ENCODE results near the gene KNL1. TPM values are rescaled to one million over a fixed set of nuclear protein-coding genes. Genes with fewer than 3 reads are reported as not detected.

Gene KNL1
- total RNA-seq, 1 experiment from 2014 or later, result 19.7 TPM

GRCh38 chr15:40555876-40556275, 38.2 kb upstream of the KNL1 start:
- no peak overlapping the region for H3K27ac ChIP-seq (ENCODE audit: insufficient read length, low read depth, low read length)
- Mint-ChIP-seq H3K4me1 (peaks cover 33 to 40% of the 10 kb centered on the region in 2 experiments), H3K4me3 (no peak overlapping the region), H3K27ac (peak overlapping the region in 1 of 3 experiments; percentile 55; a peak in 1 of 7 replicates), H3K36me3 (ENCODE audit: insufficient read depth in 1 of 3, low read depth in 3 of 3) (peaks cover 1 to 12% (median 5%) of the 10 kb centered on the region in 3 experiments; a peak in 4 of 7 replicates), H3K9me3 (no peaks in the 10 kb centered on the region), H3K27me3 (ENCODE audit: low read depth) (no peaks in the 10 kb centered on the region)
- H4K8ac ChIP-seq (replicated peaks; ENCODE audit: insufficient read length, low read depth, low read length), result no peak overlapping the region
- H3K14ac ChIP-seq (ENCODE audit: insufficient read depth, low read length), result no peak overlapping the region
- no peak overlapping the region for H2BK20ac ChIP-seq (ENCODE audit: low read depth, low read length, poor library complexity, severe bottlenecking)
- DNase-seq, result no peak
- H3K27me3 ChIP-seq (ENCODE audit: insufficient read depth, low read length), result no peaks in the 10 kb centered on the region
- peaks cover 1% of the 10 kb centered on the region; the same call in 1 of the 2 replicates for H3K79me2 ChIP-seq (ENCODE audit: insufficient read depth, low read length)
- no peak overlapping the region for H2AFZ ChIP-seq (ENCODE audit: low read length)
- H3K4me1 ChIP-seq (ENCODE audit: insufficient read depth, low read length), result peaks cover 7% of the 10 kb centered on the region; the same call in 1 of the 2 replicates
- no peak overlapping the region for H3K9ac ChIP-seq (ENCODE audit: extremely low read depth, insufficient read length, low read length)
- no peak overlapping the region for H2BK12ac ChIP-seq (ENCODE audit: insufficient read length, low read depth, low read length)
- H3K23me2 ChIP-seq (ENCODE audit: insufficient read length, low read depth, low read length, poor library complexity, severe bottlenecking), result no peaks in the 10 kb centered on the region
- no peak overlapping the region for H3K23ac ChIP-seq (ENCODE audit: insufficient read length, low read depth, low read length)
- H4K5ac ChIP-seq (ENCODE audit: insufficient read length, low read depth, low read length), result no peak overlapping the region
- H2AK5ac ChIP-seq (ENCODE audit: insufficient read length, low read length), result no peak overlapping the region
- no peak overlapping the region for H2BK120ac ChIP-seq (ENCODE audit: low read depth, low read length, poor library complexity, severe bottlenecking)
- H3K4me2 ChIP-seq (ENCODE audit: insufficient read depth, insufficient read length, low read length), result no peak overlapping the region
- no peak overlapping the region for H2BK5ac ChIP-seq (ENCODE audit: insufficient read length, low read length)
- H3K79me1 ChIP-seq (ENCODE audit: insufficient read depth, low read depth, low read length, poor library complexity, severe bottlenecking), result no peaks in the 10 kb centered on the region
- TF ChIP-seq CTCF (conservative IDR thresholded peaks at IDR 0.05), result no peak
- WGBS (ENCODE audit: extremely low coverage, insufficient read length, low lambda C conversion rate), result no CpG with 5 or more reads among the region's 2 CpGs
- no peak overlapping the region for H2BK15ac ChIP-seq (ENCODE audit: low read depth, low read length)
- no peaks in the 10 kb centered on the region for H4K20me1 ChIP-seq (ENCODE audit: control insufficient read depth, insufficient read depth, insufficient read length)
- no peak overlapping the region for H3K4ac ChIP-seq (ENCODE audit: low read depth, low read length)
- H4K91ac ChIP-seq (ENCODE audit: insufficient read length, low read depth, low read length), result no peak overlapping the region
- H3T11ph ChIP-seq (ENCODE audit: low read length), result no peak overlapping the region
- no peak overlapping the region for H3K18ac ChIP-seq (ENCODE audit: insufficient read length, low read depth, low read length)
- no peaks in the 10 kb centered on the region for H3K9me3 ChIP-seq (ENCODE audit: control insufficient read depth, low read depth, low read length)
- no peak overlapping the region for H3K56ac ChIP-seq (ENCODE audit: insufficient read length, low read depth, low read length)
